Upper lobe of left lung (tissue), 6 donors: Measurements from ENCODE around the gene ACTR5. TPM values are rescaled to one million over a fixed set of nuclear protein-coding genes. Genes with fewer than 3 reads are reported as not detected.
"Not testable (repeated sequence)": the region's sequence is repeated elsewhere in the genome, so short reads cannot be mapped to it uniquely, and the experiment has no call there.

ENCODE experiments used
- ATAC-seq, 2 donors: fragments of 200-7000 bp; cut with Tn5 transposase; one replicate each; pipeline ENCODE4 v1.9.1; 2022; ENCODE audit warnings: mild to moderate bottlenecking in 2 of 2, moderate library complexity in 2 of 2; ENCODE audit not compliant: low FRiP score in 2 of 2
- DNase-seq, 2 donors: peaks; one replicate each; pipeline ENCODE4 v3.0.0-alpha.2; 2019 to 2020
- H3K27ac ChIP-seq, 4 donors: fragments of 200-600 bp; sonication (generic); one replicate each; pipeline ENCODE4 v1.5.1; 2016 to 2019
- H3K27me3 ChIP-seq, 4 donors: fragments of 200-600 bp; sonication (generic); one replicate each; pipeline ENCODE4 v1.5.1; 2017 to 2019
- H3K36me3 ChIP-seq, 4 donors: fragments of 200-600 bp; sonication (generic); one replicate each; pipeline ENCODE4 v1.5.1; 2016 to 2019
- H3K4me1 ChIP-seq, 4 donors: fragments of 200-600 bp; sonication (generic); one replicate each; pipeline ENCODE4 v1.5.1; 2018 to 2019
- H3K4me3 ChIP-seq, 4 donors: fragments of 200-600 bp; sonication (generic); one replicate each; pipeline ENCODE4 v1.5.1; 2017 to 2019; ENCODE audit warnings: mild to moderate bottlenecking in 2 of 4, moderate library complexity in 1 of 4
- H3K9me3 ChIP-seq, 4 donors: fragments of 200-600 bp; sonication (generic); one replicate each; pipeline ENCODE4 v1.5.1; 2018 to 2019
- EP300 ChIP-seq, 4 donors: sonication (generic); formaldehyde crosslinking; IDR thresholded peaks; one replicate each; pipeline ENCODE4 v1.5.1; 2017; ENCODE audit warnings: antibody characterized with exemption in 4 of 4, control low read depth in 2 of 4
- POLR2A ChIP-seq, 4 donors: fragments of 450-650 bp; IDR thresholded peaks; one replicate each; pipeline ENCODE4 v1.5.1; 2016 to 2017; ENCODE audit warnings: antibody characterized with exemption in 4 of 4, mild to moderate bottlenecking in 2 of 4
- POLR2AphosphoS5 ChIP-seq, 2 donors: sonication (generic); formaldehyde crosslinking; IDR thresholded peaks; one replicate each; pipeline ENCODE4 v1.5.1; 2017; ENCODE audit warnings: antibody characterized with exemption in 2 of 2
- WGBS, 2 donors: methylation state at CpG; one replicate each; pipeline ENCODE4 v1.1.5; 2017 to 2018; 5-methylcytosine and 5-hydroxymethylcytosine counted together
- total RNA-seq, 6 donors: library from RNA; depleted of rRNA in 4 of 6; stranded (reverse); fragments of >200 nt in 4 of 6; gene quantifications; one replicate each; pipeline versions ENCODE4 v1.1.0 to v1.2.1, GENCODE V29; 2016 to 2021
- TF ChIP-seq, protein P1 (sequence below), 6 experiments: fragments of 450-650 bp in 4 of 6; fragments of 200-600 bp in 2 of 6; sonication (generic) in 2 of 6; IDR thresholded peaks; one replicate each; pipeline ENCODE4 v1.5.1; 2016 to 2019; ENCODE audit warnings: antibody characterized with exemption in 6 of 6
- donor health status: DM: no; HTN: no; CAD: no; lungs with moderate emphysema.
- donor health status: DM: no; HTN: yes; CAD: no; lungs with severe emphysema.

Gene ACTR5
- total RNA-seq, 6 donors from 2014 or later, result 7.2 to 23.0 (median 8.8) TPM

DNA sequence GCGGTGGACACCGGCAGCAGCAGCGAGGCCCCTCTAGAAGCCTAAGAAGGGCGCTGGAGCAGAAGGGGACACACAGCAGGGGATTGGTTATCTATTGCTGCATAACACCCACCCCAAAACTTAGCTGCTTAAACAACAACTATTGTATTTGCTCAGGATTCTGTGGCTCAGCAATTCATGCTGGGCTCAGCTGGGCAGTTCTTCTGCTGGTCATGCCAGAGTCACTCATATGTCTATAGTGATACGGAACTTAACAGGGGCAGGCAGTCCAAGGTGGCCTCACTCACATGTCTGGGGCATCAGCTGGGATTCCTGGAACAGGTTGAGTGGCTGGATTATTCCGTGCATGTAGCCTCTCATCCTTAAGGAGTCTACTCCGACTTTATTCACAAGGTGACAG lies 39.6 kb downstream of the ACTR5 start:
- no peak for TF ChIP-seq POLR2AphosphoS5 (IDR thresholded peaks at IDR 0.05)
- TF ChIP-seq POLR2A (IDR thresholded peaks at IDR 0.05), result no peak
- TF ChIP-seq, protein P1, sequence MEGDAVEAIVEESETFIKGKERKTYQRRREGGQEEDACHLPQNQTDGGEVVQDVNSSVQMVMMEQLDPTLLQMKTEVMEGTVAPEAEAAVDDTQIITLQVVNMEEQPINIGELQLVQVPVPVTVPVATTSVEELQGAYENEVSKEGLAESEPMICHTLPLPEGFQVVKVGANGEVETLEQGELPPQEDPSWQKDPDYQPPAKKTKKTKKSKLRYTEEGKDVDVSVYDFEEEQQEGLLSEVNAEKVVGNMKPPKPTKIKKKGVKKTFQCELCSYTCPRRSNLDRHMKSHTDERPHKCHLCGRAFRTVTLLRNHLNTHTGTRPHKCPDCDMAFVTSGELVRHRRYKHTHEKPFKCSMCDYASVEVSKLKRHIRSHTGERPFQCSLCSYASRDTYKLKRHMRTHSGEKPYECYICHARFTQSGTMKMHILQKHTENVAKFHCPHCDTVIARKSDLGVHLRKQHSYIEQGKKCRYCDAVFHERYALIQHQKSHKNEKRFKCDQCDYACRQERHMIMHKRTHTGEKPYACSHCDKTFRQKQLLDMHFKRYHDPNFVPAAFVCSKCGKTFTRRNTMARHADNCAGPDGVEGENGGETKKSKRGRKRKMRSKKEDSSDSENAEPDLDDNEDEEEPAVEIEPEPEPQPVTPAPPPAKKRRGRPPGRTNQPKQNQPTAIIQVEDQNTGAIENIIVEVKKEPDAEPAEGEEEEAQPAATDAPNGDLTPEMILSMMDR (IDR thresholded peaks at IDR 0.05), result no peak
- TF ChIP-seq EP300 (IDR thresholded peaks at IDR 0.05), result no peak
- no peaks in the 10 kb centered on the region for H3K36me3 ChIP-seq
- ATAC-seq (no peak), DNase-seq (no peak)
- peaks cover 0 to 5% (median 0%) of the 10 kb centered on the region in 4 donors for H3K9me3 ChIP-seq
- H3K27ac ChIP-seq, result no peak overlapping the region
- H3K4me1 ChIP-seq, result peaks cover 0 to 3% (median 0%) of the 10 kb centered on the region in 4 donors
- WGBS, 2 donors, result 91 to 97% methylated on average over 5 to 7 of the region's 7 CpGs
- no peak overlapping the region for H3K4me3 ChIP-seq
- no peaks in the 10 kb centered on the region for H3K27me3 ChIP-seq

DNA sequence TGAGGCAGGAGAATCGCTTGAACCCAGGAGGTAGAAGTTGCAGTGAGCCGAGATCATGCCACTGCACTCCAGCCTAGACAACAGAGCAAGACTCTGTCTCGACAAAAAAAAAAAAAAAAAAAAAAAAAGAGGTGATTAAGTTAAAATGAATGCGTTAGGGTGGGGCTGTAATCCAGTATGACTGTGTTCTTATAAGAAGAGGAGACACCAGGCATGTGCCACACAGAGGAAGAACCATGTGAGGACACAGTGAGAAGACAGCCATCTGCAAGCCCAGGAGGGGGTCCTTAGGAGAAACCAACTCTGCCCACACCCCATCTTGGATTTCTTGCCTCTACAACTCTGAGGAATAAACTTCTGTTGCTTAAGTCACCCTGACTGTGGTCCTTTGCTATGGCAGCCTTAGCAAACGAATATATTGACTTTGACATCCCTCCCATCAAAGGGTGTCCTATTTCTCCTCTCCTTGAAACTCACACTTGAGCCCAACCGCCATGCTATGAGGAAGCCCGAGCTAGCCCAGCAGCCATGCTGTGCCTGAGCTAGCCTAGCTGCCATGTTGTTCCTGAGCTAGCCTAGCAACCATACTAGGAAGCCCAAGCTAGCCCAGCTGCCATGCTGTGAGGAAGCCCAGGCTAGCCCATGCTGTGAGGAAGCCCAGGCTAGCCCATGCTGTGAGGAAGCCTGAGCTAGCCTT lies 41.4 kb downstream of the ACTR5 start:
- Histone ChIP-seq H3K27ac (no peak overlapping the region), H3K27me3 (no peaks in the 10 kb centered on the region), H3K4me3 (no peak overlapping the region), H3K9me3 (peaks cover 0 to 5% (median 0%) of the 10 kb centered on the region in 4 donors), H3K4me1 (peaks cover 0 to 3% (median 0%) of the 10 kb centered on the region in 4 donors), H3K36me3 (no peaks in the 10 kb centered on the region)
- TF ChIP-seq POLR2A (IDR thresholded peaks at IDR 0.05), result no peak
- ATAC-seq (no peak), DNase-seq (no peak)
- 83 to 89% methylated on average over 7 of the region's 7 CpGs for WGBS, 2 donors

DNA sequence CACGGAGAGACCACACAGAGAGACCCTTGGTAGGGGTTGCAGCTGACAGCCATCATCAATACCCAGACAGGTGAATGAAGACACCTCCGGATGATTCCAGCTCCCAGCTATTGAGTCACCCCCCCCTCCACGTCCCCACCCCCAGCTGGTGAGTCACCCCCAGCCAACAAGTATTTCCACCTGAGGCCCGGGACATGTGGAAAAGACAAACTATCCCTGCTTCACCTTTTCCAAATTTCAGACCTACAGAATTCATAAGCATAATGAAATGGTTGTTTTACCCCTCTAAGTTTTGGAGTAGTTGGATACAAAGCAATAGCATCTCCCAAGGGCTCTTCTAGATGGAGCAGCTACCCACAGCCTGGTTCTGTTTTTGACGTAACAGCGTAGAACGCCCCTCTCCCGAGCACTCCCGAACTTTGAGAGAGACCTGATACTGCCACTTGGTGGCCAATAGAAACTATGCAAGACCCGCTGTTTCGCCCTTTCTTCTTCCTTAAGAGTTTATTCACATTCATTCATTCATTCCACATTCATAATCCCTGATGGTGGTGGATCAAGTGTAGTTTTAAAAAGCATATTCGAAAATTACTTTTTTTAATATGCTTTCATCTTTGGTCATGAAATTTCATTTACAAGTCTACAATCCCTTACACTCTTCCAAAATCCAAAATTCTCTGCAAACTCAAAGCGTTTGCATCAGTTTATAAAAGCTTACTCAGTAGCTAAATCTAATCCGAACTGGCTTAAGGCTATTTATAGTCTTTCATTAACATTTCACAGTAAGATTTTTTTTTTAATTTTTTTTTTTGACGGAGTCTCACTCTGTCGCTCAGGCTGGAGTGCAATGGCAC lies 42.2 kb downstream of the ACTR5 start:
- Histone ChIP-seq H3K9me3 (peaks cover 0 to 5% (median 0%) of the 10 kb centered on the region in 4 donors), H3K27me3 (no peaks in the 10 kb centered on the region), H3K4me1 (peaks cover 0 to 3% (median 0%) of the 10 kb centered on the region in 4 donors), H3K4me3 (no peak overlapping the region), H3K27ac (no peak overlapping the region), H3K36me3 (no peaks in the 10 kb centered on the region)
- DNase-seq (no peak), ATAC-seq (peak in 1 of 2 donors; percentile 72)
- 47 to 49% methylated on average over 16 of the region's 16 CpGs for WGBS, 2 donors
- no peak for TF ChIP-seq POLR2A (IDR thresholded peaks at IDR 0.05)
- TF ChIP-seq, protein P1 (IDR thresholded peaks at IDR 0.05), result peak; percentile 20 to 51 (median 42)

DNA sequence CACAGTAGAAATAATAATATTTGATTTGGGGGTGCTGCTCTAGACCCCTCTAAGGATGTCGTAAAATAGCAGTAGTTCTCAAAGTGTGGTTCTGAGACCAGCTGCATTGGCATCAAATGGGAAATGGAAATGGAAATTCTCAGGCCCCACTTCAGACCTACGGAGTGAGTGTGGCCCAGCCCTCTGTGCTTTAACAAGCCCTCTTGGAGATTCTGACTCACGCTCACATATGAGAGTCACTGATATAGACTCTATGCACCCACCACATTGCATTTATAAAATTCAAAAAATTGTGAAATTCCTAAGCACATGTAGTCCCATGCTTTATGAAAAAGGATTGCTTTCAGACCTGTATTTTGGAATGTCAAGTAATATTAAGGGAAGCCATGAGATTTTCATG lies 43.0 kb downstream of the ACTR5 start:
- Histone ChIP-seq H3K4me3 (no peak overlapping the region), H3K4me1 (peaks cover 0 to 3% (median 0%) of the 10 kb centered on the region in 4 donors), H3K27me3 (no peaks in the 10 kb centered on the region), H3K27ac (no peak overlapping the region), H3K9me3 (peaks cover 0 to 5% (median 0%) of the 10 kb centered on the region in 4 donors), H3K36me3 (no peaks in the 10 kb centered on the region)
- WGBS, 2 donors, result 61 to 83% methylated on average over 3 of the region's 3 CpGs
- DNase-seq (no peak), ATAC-seq (no peak)
- no peak for TF ChIP-seq POLR2AphosphoS5 (IDR thresholded peaks at IDR 0.05)
- no peak for TF ChIP-seq EP300 (IDR thresholded peaks at IDR 0.05)
- no peak for TF ChIP-seq POLR2A (IDR thresholded peaks at IDR 0.05)
- TF ChIP-seq, protein P1 (IDR thresholded peaks at IDR 0.05), result no peak

DNA sequence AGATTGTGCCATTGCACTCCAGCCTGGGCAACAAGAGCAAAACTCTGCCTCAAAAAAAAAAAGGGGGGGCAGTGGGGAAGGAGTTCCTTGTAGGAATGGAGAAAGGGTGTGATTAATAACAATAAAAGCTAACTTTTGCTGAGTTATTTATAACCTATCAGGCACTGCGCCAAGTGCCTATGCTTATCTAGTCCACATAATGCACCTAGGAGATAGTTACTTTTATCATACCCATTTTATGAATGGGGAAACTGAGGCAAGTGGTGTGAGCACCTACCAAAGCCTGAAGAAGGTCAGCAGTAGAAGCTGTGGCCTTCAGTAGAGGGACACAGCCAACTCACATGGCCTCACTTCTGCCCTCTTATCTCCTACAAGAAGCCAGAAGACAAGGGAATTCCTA lies 43.7 kb downstream of the ACTR5 start:
- DNase-seq (no peak), ATAC-seq (no peak)
- H3K36me3 ChIP-seq, result no peaks in the 10 kb centered on the region
- no peak overlapping the region for H3K4me3 ChIP-seq
- H3K27ac ChIP-seq, result no peak overlapping the region
- 91 to 100% methylated on average over 1 of the region's 1 CpG for whole genome bisulfite sequencing, 2 donors
- H3K9me3 ChIP-seq, result peaks cover 0 to 5% (median 0%) of the 10 kb centered on the region in 4 donors
- peaks cover 0 to 3% (median 0%) of the 10 kb centered on the region in 4 donors for H3K4me1 ChIP-seq
- no peaks in the 10 kb centered on the region for H3K27me3 ChIP-seq
- no peak for TF ChIP-seq EP300 (IDR thresholded peaks at IDR 0.05)
- TF ChIP-seq, protein P1 (IDR thresholded peaks at IDR 0.05), result no peak
- no peak for TF ChIP-seq POLR2A (IDR thresholded peaks at IDR 0.05)
- TF ChIP-seq POLR2AphosphoS5 (IDR thresholded peaks at IDR 0.05), result no peak

DNA sequence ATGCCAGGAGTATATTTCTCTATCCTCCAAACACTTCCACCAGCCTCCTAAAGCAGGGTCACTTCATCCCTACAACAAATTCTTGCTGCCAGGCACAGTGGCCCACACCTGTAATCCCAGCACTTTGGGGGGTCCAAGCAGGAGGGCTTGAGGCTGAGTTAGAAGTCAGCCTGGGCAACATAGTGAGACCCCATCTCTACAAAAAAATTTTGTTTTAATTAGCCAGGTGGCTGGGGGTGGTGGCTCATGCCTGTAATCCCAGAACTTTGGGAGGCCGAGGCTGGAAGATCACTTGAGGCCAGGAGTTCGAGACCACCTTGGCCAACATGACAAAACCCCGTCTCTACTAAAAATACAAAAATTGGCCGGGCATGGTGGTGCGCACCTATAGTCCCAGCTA lies 45.8 kb downstream of the ACTR5 start:
- not testable (repeated sequence) for H3K4me3 ChIP-seq, DNase-seq, H3K9me3 ChIP-seq, H3K4me1 ChIP-seq, ATAC-seq, H3K36me3 ChIP-seq, H3K27ac ChIP-seq, H3K27me3 ChIP-seq
- WGBS, 2 donors, result 85 to 97% methylated on average over 5 of the region's 5 CpGs
